ENCODE measurements around the gene CDKN1C.

The CDKN1C gene

GRCh38 chr11:2844116-2844842 lies 41.3 kb downstream of the CDKN1C start:
- ChIA-PET POLR2A (interaction anchor here (1.0 kb wide), 1 partner anchor 144 kb away, joined by 3 read pairs; the partner anchor contains the start of gene KCNQ1OT1), CTCF (no interaction called here)
- TF ChIP-seq NFRKB (IDR thresholded peaks at IDR 0.05) = no peak
- TF ChIP-seq TARDBP (IDR thresholded peaks at IDR 0.05) = no peak
- TF ChIP-seq ELF4 (IDR thresholded peaks at IDR 0.05) = no peak
- TF ChIP-seq PKNOX1 (IDR thresholded peaks at IDR 0.05) = no peak
- no peak for TF ChIP-seq L3MBTL2 (conservative IDR thresholded peaks at IDR 0.05)
- TF ChIP-seq LEF1 (IDR thresholded peaks at IDR 0.05; ENCODE audit: borderline replicate concordance) = no peak
- TF ChIP-seq ARNT (IDR thresholded peaks at IDR 0.05) = no peak
- DNase-seq (ENCODE audit: extremely low spot score) = no peak

GRCh38 chr11:2843551-2843950 lies 42.0 kb downstream of the CDKN1C start:
- no peak for DNase-seq (ENCODE audit: extremely low spot score)
- TF ChIP-seq L3MBTL2 (conservative IDR thresholded peaks at IDR 0.05) (no peak), CTBP1 (IDR thresholded peaks at IDR 0.05; ENCODE audit: borderline replicate concordance) (no peak), SUZ12 (IDR thresholded peaks at IDR 0.05) (no peak), SP1 (IDR thresholded peaks at IDR 0.05) (no peak), FOXA1 (IDR thresholded peaks at IDR 0.05) (no peak), HDGF (IDR thresholded peaks at IDR 0.05; ENCODE audit: borderline replicate concordance) (no peak), BHLHE40 (IDR thresholded peaks at IDR 0.05; ENCODE audit: borderline replicate concordance) (no peak), ARNT (IDR thresholded peaks at IDR 0.05) (no peak), NFRKB (IDR thresholded peaks at IDR 0.05) (no peak), FOXM1 (IDR thresholded peaks at IDR 0.05; ENCODE audit: borderline replicate concordance) (no peak), ELF4 (IDR thresholded peaks at IDR 0.05) (no peak), PKNOX1 (IDR thresholded peaks at IDR 0.05) (no peak)
- ChIA-PET POLR2A (interaction anchor here (1.0 kb wide), 1 partner anchor 144 kb away, joined by 3 read pairs; the partner anchor contains the start of gene KCNQ1OT1), CTCF (no interaction called here)

GRCh38 chr11:2842876-2843275 lies 42.7 kb downstream of the CDKN1C start:
- no peak for TF ChIP-seq ARNT (IDR thresholded peaks at IDR 0.05)
- no peak for DNase-seq (ENCODE audit: extremely low spot score)
- ChIA-PET POLR2A (no interaction called here), CTCF (no interaction called here)

- TF ChIP-seq L3MBTL2 (conservative IDR thresholded peaks at IDR 0.05) (no peak), ELF4 (IDR thresholded peaks at IDR 0.05) (no peak), FOXK2 (IDR thresholded peaks at IDR 0.05) (no peak), PKNOX1 (IDR thresholded peaks at IDR 0.05) (no peak), FOXA1 (IDR thresholded peaks at IDR 0.05) (no peak), TARDBP (IDR thresholded peaks at IDR 0.05) (no peak), ZNF384 (IDR thresholded peaks at IDR 0.05) (no peak), SP1 (IDR thresholded peaks at IDR 0.05) (no peak), SUZ12 (IDR thresholded peaks at IDR 0.05) (no peak)
- no peak for DNase-seq (ENCODE audit: extremely low spot score)
- ChIA-PET POLR2A (no interaction called here), CTCF (no interaction called here)
These were observed 44.0 kb downstream of the CDKN1C start for GRCh38 chr11:2841411-2842190.

- TF ChIP-seq L3MBTL2 (conservative IDR thresholded peaks at IDR 0.05) (no peak), LEF1 (IDR thresholded peaks at IDR 0.05; ENCODE audit: borderline replicate concordance) (no peak), FOXM1 (IDR thresholded peaks at IDR 0.05; ENCODE audit: borderline replicate concordance) (no peak), SUZ12 (IDR thresholded peaks at IDR 0.05) (no peak), ZNF384 (IDR thresholded peaks at IDR 0.05) (no peak), ARNT (IDR thresholded peaks at IDR 0.05) (no peak), FOXA1 (IDR thresholded peaks at IDR 0.05) (no peak), NFRKB (IDR thresholded peaks at IDR 0.05) (no peak), HDGF (IDR thresholded peaks at IDR 0.05; ENCODE audit: borderline replicate concordance) (no peak), FOXK2 (IDR thresholded peaks at IDR 0.05) (no peak), SP1 (IDR thresholded peaks at IDR 0.05) (no peak), TARDBP (IDR thresholded peaks at IDR 0.05) (no peak), PKNOX1 (IDR thresholded peaks at IDR 0.05) (no peak)
- ChIA-PET CTCF (no interaction called here), POLR2A (no interaction called here)
- no peak for DNase-seq (ENCODE audit: extremely low spot score)
These were observed 46.1 kb downstream of the CDKN1C start for GRCh38 chr11:2839395-2839943.

Measured in HEK293T (cell line).